ENCODE measurements around the gene CCSER1.

CCSER1 gene

GRCh38 chr4:91426725-91427124 lies 1299.5 kb downstream of the CCSER1 start:
- Histone ChIP-seq H3K27me3 (ENCODE audit: low read length) (no peaks in the 10 kb centered on the region), H3K4me3 (ENCODE audit: insufficient read depth, low read length, poor library complexity, severe bottlenecking) (no peak overlapping the region), H3K36me3 (ENCODE audit: low read length) (no peaks in the 10 kb centered on the region), H3K4me2 (ENCODE audit: low read depth, low read length, poor library complexity, severe bottlenecking) (no peak overlapping the region), H3K9me3 (ENCODE audit: insufficient read depth, low read length) (no peaks in the 10 kb centered on the region), H2AFZ (ENCODE audit: low read depth, low read length, severe bottlenecking) (no peak overlapping the region), H3K9me2 (replicated peaks; ENCODE audit: insufficient read depth, low read length) (no peaks in the 10 kb centered on the region), H3K79me2 (ENCODE audit: insufficient read depth, low read length) (no peaks in the 10 kb centered on the region), H3F3A (ENCODE audit: insufficient read depth) (no peaks in the 10 kb centered on the region), H3K27ac (ENCODE audit: low read depth, low read length) (no peak overlapping the region), H3K9ac (ENCODE audit: low read length) (no peak overlapping the region), H4K20me1 (ENCODE audit: low read depth, low read length) (no peaks in the 10 kb centered on the region)
- TF ChIP-seq CTCF (IDR thresholded peaks at IDR 0.05; ENCODE audit: insufficient read depth, low read length, poor library complexity, severe bottlenecking) (no peak), EZH2phosphoT487 (conservative IDR thresholded peaks at IDR 0.05; ENCODE audit: low read length) (no peak)

GRCh38 chr4:91427171-91427570 lies 1300.0 kb downstream of the CCSER1 start:
- H2AFZ ChIP-seq (ENCODE audit: low read depth, low read length, severe bottlenecking) = no peak overlapping the region
- H3K9ac ChIP-seq (ENCODE audit: low read length) = no peak overlapping the region
- H4K20me1 ChIP-seq (ENCODE audit: low read depth, low read length) = no peaks in the 10 kb centered on the region
- no peaks in the 10 kb centered on the region for H3K79me2 ChIP-seq (ENCODE audit: insufficient read depth, low read length)
- H3F3A ChIP-seq (ENCODE audit: insufficient read depth) = no peaks in the 10 kb centered on the region
- H3K27ac ChIP-seq (ENCODE audit: low read depth, low read length) = no peak overlapping the region
- H3K4me3 ChIP-seq (ENCODE audit: insufficient read depth, low read length, poor library complexity, severe bottlenecking) = no peak overlapping the region
- H3K27me3 ChIP-seq (ENCODE audit: low read length) = no peaks in the 10 kb centered on the region
- no peaks in the 10 kb centered on the region for H3K9me3 ChIP-seq (ENCODE audit: insufficient read depth, low read length)
- no peak overlapping the region for H3K4me2 ChIP-seq (ENCODE audit: low read depth, low read length, poor library complexity, severe bottlenecking)
- H3K36me3 ChIP-seq (ENCODE audit: low read length) = no peaks in the 10 kb centered on the region
- H3K9me2 ChIP-seq (replicated peaks; ENCODE audit: insufficient read depth, low read length) = no peaks in the 10 kb centered on the region
- TF ChIP-seq CTCF (IDR thresholded peaks at IDR 0.05; ENCODE audit: insufficient read depth, low read length, poor library complexity, severe bottlenecking) (no peak), EZH2phosphoT487 (conservative IDR thresholded peaks at IDR 0.05; ENCODE audit: low read length) (no peak)

GRCh38 chr4:91434631-91435030 lies 1307.4 kb downstream of the CCSER1 start:
- H3K79me2 ChIP-seq (ENCODE audit: insufficient read depth, low read length) = no peaks in the 10 kb centered on the region
- no peak overlapping the region for H3K9ac ChIP-seq (ENCODE audit: low read length)
- H3F3A ChIP-seq (ENCODE audit: insufficient read depth) = no peaks in the 10 kb centered on the region
- no peaks in the 10 kb centered on the region for H3K9me2 ChIP-seq (replicated peaks; ENCODE audit: insufficient read depth, low read length)
- TF ChIP-seq EZH2phosphoT487 (conservative IDR thresholded peaks at IDR 0.05; ENCODE audit: low read length) = no peak
- no peak for TF ChIP-seq CTCF (IDR thresholded peaks at IDR 0.05; ENCODE audit: insufficient read depth, low read length, poor library complexity, severe bottlenecking)
- H3K36me3 ChIP-seq (ENCODE audit: low read length) = no peaks in the 10 kb centered on the region
- no peak overlapping the region for H2AFZ ChIP-seq (ENCODE audit: low read depth, low read length, severe bottlenecking)
- H3K9me3 ChIP-seq (ENCODE audit: insufficient read depth, low read length) = no peaks in the 10 kb centered on the region
- no peak overlapping the region for H3K27ac ChIP-seq (ENCODE audit: low read depth, low read length)
- no peak overlapping the region for H3K4me2 ChIP-seq (ENCODE audit: low read depth, low read length, poor library complexity, severe bottlenecking)
- no peaks in the 10 kb centered on the region for H4K20me1 ChIP-seq (ENCODE audit: low read depth, low read length)
- no peak overlapping the region for H3K4me3 ChIP-seq (ENCODE audit: insufficient read depth, low read length, poor library complexity, severe bottlenecking)
- no peaks in the 10 kb centered on the region for H3K27me3 ChIP-seq (ENCODE audit: low read length)

Data from SU-DHL-6 (cell line).